Measurements from ENCODE around the gene TRIM63.
"Not testable (repeated sequence)": the region's sequence is repeated elsewhere in the genome, so short reads cannot be mapped to it uniquely, and the experiment has no call there.

The TRIM63 gene

GRCh38 chr1:26102119-26102518, 34.7 kb upstream of the TRIM63 start:
- Histone ChIP-seq H3K27me3 (ENCODE audit: insufficient read depth, poor library complexity, severe bottlenecking) (no peaks in the 10 kb centered on the region), H3K4me1 (ENCODE audit: insufficient read depth, poor library complexity, severe bottlenecking) (peaks cover 6% of the 10 kb centered on the region), H3K27ac (ENCODE audit: poor library complexity, severe bottlenecking) (no peak overlapping the region), H3K9me3 (ENCODE audit: severe bottlenecking) (no peaks in the 10 kb centered on the region), H3K4me3 (ENCODE audit: severe bottlenecking) (no peak overlapping the region), H3K36me3 (ENCODE audit: low read depth) (no peaks in the 10 kb centered on the region)
- TF ChIP-seq CTCF (IDR thresholded peaks at IDR 0.05; ENCODE audit: poor library complexity, severe bottlenecking), result no peak
- DNase-seq (ENCODE audit: low spot score) (no peak), ATAC-seq (ENCODE audit: low read depth) (no peak)

- ATAC-seq (ENCODE audit: low read depth); DNase-seq (ENCODE audit: low spot score); H3K36me3 ChIP-seq (ENCODE audit: low read depth); H3K27me3 ChIP-seq (ENCODE audit: insufficient read depth, poor library complexity, severe bottlenecking); H3K9me3 ChIP-seq (ENCODE audit: severe bottlenecking); H3K4me1 ChIP-seq (ENCODE audit: insufficient read depth, poor library complexity, severe bottlenecking); H3K27ac ChIP-seq (ENCODE audit: poor library complexity, severe bottlenecking); H3K4me3 ChIP-seq (ENCODE audit: severe bottlenecking): not testable (repeated sequence)
Observed at GRCh38 chr1:26100204-26100603, 32.8 kb upstream of the TRIM63 start.

GRCh38 chr1:26099780-26100179, 32.4 kb upstream of the TRIM63 start:
- Histone ChIP-seq H3K27ac (ENCODE audit: poor library complexity, severe bottlenecking) (no peak overlapping the region), H3K4me1 (ENCODE audit: insufficient read depth, poor library complexity, severe bottlenecking) (peaks cover 6% of the 10 kb centered on the region), H3K4me3 (ENCODE audit: severe bottlenecking) (no peak overlapping the region), H3K36me3 (ENCODE audit: low read depth) (no peaks in the 10 kb centered on the region), H3K9me3 (ENCODE audit: severe bottlenecking) (no peaks in the 10 kb centered on the region), H3K27me3 (ENCODE audit: insufficient read depth, poor library complexity, severe bottlenecking) (no peaks in the 10 kb centered on the region)
- DNase-seq (ENCODE audit: low spot score), result no peak
- no peak for TF ChIP-seq CTCF (IDR thresholded peaks at IDR 0.05; ENCODE audit: poor library complexity, severe bottlenecking)
- no peak for ATAC-seq (ENCODE audit: low read depth)

- H3K36me3 ChIP-seq (ENCODE audit: low read depth), result no peaks in the 10 kb centered on the region
- no peak overlapping the region for H3K4me3 ChIP-seq (ENCODE audit: severe bottlenecking)
- no peak for TF ChIP-seq CTCF (IDR thresholded peaks at IDR 0.05; ENCODE audit: poor library complexity, severe bottlenecking)
- ATAC-seq (ENCODE audit: low read depth) (no peak), DNase-seq (ENCODE audit: low spot score) (no peak)
- no peaks in the 10 kb centered on the region for H3K27me3 ChIP-seq (ENCODE audit: insufficient read depth, poor library complexity, severe bottlenecking)
- H3K4me1 ChIP-seq (ENCODE audit: insufficient read depth, poor library complexity, severe bottlenecking), result peaks cover 6% of the 10 kb centered on the region
- H3K9me3 ChIP-seq (ENCODE audit: severe bottlenecking), result no peaks in the 10 kb centered on the region
- no peak overlapping the region for H3K27ac ChIP-seq (ENCODE audit: poor library complexity, severe bottlenecking)
Observed at GRCh38 chr1:26098602-26099001, 31.2 kb upstream of the TRIM63 start.

GRCh38 chr1:26097696-26098095, 30.3 kb upstream of the TRIM63 start:
- no peak for TF ChIP-seq CTCF (IDR thresholded peaks at IDR 0.05; ENCODE audit: poor library complexity, severe bottlenecking)
- Histone ChIP-seq H3K9me3 (ENCODE audit: severe bottlenecking) (no peaks in the 10 kb centered on the region), H3K4me3 (ENCODE audit: severe bottlenecking) (no peak overlapping the region), H3K4me1 (ENCODE audit: insufficient read depth, poor library complexity, severe bottlenecking) (peaks cover 14% of the 10 kb centered on the region), H3K36me3 (ENCODE audit: low read depth) (no peaks in the 10 kb centered on the region), H3K27ac (ENCODE audit: poor library complexity, severe bottlenecking) (no peak overlapping the region), H3K27me3 (ENCODE audit: insufficient read depth, poor library complexity, severe bottlenecking) (no peaks in the 10 kb centered on the region)
- peak; percentile 85 for ATAC-seq (ENCODE audit: low read depth)
- DNase-seq (ENCODE audit: low spot score), result no peak

All from RWPE2 (cell line).